Choroid plexus epithelial cell (primary cell): ENCODE data around the gene LY6G6D.

Experiments
- DNase-seq: peaks from one replicate; pipeline ENCODE4 v3.0.0-alpha.2; 2010; ENCODE audit warnings: low read depth
- H3K4me3 ChIP-seq: 2 replicates; pipeline ENCODE4 v1.5.1; 2011; ENCODE audit warnings: low read depth, mild to moderate bottlenecking, control low read depth, low read length, moderate library complexity
- TF ChIP-seq, protein P1 (sequence below): conservative IDR thresholded peaks from 2 replicates; pipeline ENCODE4 v1.5.1; 2011; ENCODE audit warnings: low read depth, mild to moderate bottlenecking, control low read depth, inconsistent platforms, low read length, moderate library complexity

The LY6G6D gene

DNA sequence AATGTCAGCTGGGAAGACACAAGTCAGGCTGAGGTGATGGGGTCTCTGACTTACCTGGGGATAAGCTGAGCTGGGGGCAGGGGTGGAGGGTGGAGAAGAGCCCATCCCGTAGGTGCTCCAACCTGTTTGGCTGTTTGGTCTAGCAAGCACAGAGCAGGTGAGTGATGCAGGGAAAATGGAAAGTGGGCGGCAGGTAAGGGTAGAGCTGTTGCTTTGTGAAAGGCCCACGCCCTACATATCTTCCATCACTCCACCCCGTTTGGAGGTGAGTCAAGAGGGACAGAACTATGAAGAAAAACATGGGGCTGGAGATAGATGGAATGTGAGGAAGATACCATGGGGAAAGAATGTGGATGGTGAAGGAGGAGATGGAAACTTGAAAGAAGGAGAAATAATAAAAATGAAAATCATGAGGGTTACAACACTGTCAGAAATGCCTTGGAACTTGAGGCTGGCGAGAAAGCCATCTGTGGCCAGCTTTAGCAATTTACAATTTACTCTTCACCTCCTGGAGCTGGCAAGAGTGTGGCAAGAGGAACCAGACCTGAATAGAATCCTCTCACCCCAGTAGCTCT is 5.1 kb downstream of the LY6G6D start:
- no peak overlapping the region for H3K4me3 ChIP-seq
- TF ChIP-seq, protein P1, sequence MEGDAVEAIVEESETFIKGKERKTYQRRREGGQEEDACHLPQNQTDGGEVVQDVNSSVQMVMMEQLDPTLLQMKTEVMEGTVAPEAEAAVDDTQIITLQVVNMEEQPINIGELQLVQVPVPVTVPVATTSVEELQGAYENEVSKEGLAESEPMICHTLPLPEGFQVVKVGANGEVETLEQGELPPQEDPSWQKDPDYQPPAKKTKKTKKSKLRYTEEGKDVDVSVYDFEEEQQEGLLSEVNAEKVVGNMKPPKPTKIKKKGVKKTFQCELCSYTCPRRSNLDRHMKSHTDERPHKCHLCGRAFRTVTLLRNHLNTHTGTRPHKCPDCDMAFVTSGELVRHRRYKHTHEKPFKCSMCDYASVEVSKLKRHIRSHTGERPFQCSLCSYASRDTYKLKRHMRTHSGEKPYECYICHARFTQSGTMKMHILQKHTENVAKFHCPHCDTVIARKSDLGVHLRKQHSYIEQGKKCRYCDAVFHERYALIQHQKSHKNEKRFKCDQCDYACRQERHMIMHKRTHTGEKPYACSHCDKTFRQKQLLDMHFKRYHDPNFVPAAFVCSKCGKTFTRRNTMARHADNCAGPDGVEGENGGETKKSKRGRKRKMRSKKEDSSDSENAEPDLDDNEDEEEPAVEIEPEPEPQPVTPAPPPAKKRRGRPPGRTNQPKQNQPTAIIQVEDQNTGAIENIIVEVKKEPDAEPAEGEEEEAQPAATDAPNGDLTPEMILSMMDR: no peak
- no peak for DNase-seq

DNA sequence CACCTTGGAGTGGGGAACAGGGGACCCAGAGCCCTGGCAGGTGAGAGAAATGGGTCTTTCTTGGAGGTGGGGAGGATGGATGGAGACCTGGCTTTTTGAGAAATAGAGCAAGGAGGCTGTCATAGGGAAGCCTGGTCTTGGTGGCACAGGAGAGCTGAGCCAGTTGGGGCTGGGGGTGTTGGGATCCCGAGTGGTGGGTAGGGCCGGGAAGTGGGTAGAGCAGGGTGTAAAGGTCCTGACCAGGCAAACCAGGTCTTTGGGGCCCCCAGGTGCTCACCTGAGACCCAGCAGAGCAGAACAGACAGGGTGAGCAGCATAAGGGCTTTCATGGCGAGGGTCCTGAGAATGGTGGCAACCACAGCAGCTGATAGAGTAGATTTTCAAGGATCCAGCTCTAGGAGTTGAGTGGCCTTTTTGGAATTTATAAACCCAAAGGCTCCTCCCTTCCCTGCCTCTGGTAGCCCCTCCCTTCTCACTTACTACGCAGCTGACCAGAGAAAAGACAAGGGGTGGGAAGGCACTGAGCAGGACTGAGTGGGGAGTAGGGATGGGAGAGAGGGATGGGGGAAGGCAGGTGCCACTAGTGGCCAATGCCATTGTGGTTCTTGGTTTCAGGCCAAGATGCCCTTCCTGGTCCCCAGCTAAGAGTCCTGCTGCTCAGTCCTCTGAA is 6.3 kb downstream of the LY6G6D start, which contains the start of gene LY6G6C:
LY6G6C (minus strand) TSS at position 396 of the 670 bp plus-strand sequence; CDS start at position 329, 67 bp downstream.
- TF ChIP-seq, protein P1: no peak
- DNase-seq: no peak
- no peak within 1 kb of the TSS for H3K4me3 ChIP-seq

DNA sequence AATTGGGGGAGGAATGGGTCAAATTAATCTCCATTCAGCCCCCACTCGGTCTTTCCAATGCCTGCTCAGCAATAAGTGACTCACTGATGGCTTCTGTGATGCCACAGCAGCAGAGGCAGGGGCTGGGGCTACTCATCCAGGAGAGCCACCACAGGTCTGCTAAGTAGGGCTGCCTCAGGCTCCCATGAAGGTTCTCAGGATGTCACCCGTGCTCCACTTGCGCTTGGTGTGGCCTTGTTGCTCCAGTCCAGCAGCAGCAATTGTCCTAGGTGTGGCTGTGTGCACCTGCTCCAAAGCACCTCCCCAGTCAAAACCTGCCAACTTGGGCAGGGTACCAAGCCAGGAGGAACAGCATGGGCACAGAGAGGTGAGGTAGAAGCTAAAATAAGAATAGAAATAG is 7.0 kb downstream of the LY6G6D start:
- DNase-seq: no peak
- TF ChIP-seq, protein P1: no peak
- H3K4me3 ChIP-seq: no peak overlapping the region

DNA sequence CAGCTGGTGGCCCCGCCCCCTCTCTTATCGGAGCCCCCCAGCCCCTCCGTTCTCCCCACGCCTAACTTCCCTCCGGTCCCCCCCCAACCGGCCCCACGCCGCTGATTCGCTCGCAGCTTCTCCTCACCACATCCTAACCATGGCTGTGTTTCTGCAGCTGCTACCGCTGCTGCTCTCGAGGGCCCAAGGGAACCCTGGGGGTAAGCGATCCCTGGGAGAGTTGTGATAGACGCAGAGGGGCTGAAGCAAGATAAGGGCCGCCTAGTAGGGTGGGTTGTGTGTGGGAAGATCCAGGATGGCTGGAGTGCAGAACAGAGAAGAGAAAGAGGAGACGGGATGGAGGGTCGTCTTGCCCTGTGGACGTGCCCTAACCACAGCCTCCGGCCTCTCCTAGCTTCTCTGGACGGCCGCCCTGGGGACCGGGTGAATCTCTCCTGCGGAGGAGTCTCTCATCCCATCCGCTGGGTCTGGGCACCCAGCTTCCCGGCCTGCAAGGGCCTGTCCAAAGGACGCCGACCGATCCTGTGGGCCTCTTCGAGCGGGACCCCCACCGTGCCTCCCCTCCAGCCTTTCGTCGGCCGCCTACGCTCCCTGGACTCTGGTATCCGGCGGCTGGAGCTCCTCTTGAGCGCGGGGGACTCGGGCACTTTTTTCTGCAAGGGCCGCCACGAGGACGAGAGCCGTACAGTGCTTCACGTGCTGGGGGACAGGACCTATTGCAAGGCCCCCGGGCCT is 8.3 kb downstream of the LY6G6D start, which contains the start of gene MPIG6B:
MPIG6B (plus strand) TSS at position 129 of the 735 bp plus-strand sequence; CDS start at position 140, 11 bp downstream.
- TF ChIP-seq, protein P1: no peak
- no peak within 1 kb of the TSS for H3K4me3 ChIP-seq
- no peak for DNase-seq

DNA sequence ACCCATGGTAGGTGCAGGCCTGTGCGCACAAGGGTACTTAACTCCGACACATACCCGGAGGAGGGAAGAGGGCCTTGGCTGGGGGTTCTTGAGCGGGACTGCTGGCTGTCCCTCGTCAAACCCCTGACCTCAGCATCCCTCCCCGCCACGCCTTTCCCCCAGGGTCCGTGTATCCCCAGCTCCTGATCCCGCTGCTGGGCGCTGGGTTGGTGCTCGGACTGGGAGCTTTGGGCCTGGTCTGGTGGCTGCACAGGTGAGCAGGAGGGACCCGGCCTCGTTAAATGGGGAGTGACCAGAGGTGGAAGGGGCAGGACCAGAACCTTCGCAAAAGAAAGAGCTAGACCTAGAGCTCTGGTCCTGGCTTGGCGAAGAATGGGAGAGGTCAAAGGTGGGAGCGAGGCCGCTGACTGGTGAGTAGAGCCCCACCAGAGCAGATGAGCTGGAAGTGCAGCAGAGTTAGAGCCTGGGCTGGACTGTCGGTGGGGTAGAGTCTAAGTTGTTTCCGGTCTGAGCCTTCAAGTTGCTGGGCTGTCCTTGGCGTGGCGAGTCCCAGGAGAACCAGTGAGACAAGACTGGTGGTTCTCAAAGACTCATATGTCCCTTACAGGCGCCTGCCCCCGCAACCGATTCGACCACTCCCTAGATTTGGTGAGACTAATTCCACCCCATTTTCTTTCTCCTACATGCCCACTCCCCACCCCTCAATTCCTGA is 9.0 kb downstream of the LY6G6D start:
- TF ChIP-seq, protein P1: no peak
- no peak overlapping the region for H3K4me3 ChIP-seq
- no peak for DNase-seq

DNA sequence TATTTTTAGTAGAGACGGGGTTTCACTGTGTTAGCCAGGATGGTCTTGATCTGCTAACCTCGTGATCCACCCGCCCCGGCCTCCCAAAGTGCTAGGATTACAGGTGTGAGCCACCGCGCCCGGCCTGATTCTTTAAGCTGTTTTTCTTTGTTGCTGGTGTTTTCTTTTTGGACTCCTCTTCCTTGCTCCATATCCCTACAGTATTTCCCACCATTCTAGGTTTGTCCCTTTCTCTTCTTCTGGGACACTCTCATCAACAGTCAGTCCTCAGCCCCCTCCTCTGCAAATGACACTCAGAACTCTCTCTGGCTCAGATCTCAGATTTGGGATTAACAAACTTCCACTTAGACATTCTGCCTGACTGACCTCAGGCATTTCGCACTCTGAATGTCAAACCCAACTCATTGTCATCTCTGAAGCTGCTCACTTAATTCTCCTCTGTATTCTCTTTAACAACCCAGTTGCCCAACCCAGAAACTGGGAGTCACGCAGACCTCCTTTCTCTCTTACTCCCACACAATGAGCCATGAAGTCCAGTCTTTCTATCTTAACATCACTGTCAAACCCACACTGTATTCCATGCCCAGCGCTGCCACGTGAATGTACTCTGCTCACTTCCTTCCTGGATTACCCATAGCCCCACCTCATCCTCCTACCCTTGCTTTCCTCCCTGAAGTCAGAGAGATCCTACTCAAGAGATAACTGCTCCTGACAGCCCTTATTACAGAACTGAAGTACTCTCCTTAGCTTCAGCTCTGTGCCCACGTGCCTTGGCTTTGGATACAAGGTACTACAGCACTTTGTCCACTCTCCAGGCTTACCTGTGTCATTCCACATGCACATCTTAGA is 10.6 kb downstream of the LY6G6D start:
- H3K4me3 ChIP-seq: no peak overlapping the region
- TF ChIP-seq, protein P1: no peak
- DNase-seq: no peak
